GM12891 (cell line): Measurements from ENCODE around the gene KRTAP19-5.

Experiments
- PAX5 ChIP-seq: IDR thresholded peaks from 2 replicates; pipeline ENCODE4 v1.6.1; 2011; ENCODE audit warnings: low read length, moderate library complexity, mild to moderate bottlenecking; ENCODE audit not compliant: insufficient read depth, severe bottlenecking
- POLR2A ChIP-seq: IDR thresholded peaks from 2 replicates; pipeline ENCODE4 v1.6.1; 2011; ENCODE audit warnings: low read depth, low read length, control low read depth

- no peak for TF ChIP-seq PAX5
- no peak for TF ChIP-seq POLR2A
These were observed 32.8 kb downstream of the KRTAP19-5 start for GRCh38 chr21:30468900-30469714.
